RWPE2 (cell line): ENCODE measurements around the gene FNBP1.
"Not testable (repeated sequence)": the region's sequence is repeated elsewhere in the genome, so short reads cannot be mapped to it uniquely, and the experiment has no call there.

Experiments
- ATAC-seq: fragments of 200-7000 bp; cut with Tn5 transposase; 3 replicates; pipeline ENCODE4 v1.9.1; 2021; ENCODE audit warnings: low read depth
- DNase-seq: peaks from one replicate; pipeline ENCODE4 v3.0.0-alpha.2; 2020; ENCODE audit warnings: low spot score
- H3K27ac ChIP-seq: fragments of 450-650 bp; 2 replicates; pipeline ENCODE4 v1.5.1; 2017; ENCODE audit warnings: mild to moderate bottlenecking; ENCODE audit not compliant: poor library complexity, severe bottlenecking
- H3K27me3 ChIP-seq: fragments of 250-450 bp; sonication (Bioruptor Pico); 2 replicates; pipeline ENCODE4 v1.5.1; 2021; ENCODE audit warnings: mild to moderate bottlenecking, moderate library complexity; ENCODE audit not compliant: insufficient read depth, poor library complexity, severe bottlenecking
- H3K36me3 ChIP-seq: fragments of 250-450 bp; sonication (Bioruptor Pico); 2 replicates; pipeline ENCODE4 v1.5.1; 2020; ENCODE audit warnings: low read depth, mild to moderate bottlenecking, moderate library complexity
- H3K4me1 ChIP-seq: fragments of 250-450 bp; sonication (Bioruptor Pico); 2 replicates; pipeline ENCODE4 v1.5.1; 2021; ENCODE audit warnings: mild to moderate bottlenecking, moderate library complexity; ENCODE audit not compliant: insufficient read depth, poor library complexity, severe bottlenecking
- H3K4me3 ChIP-seq: fragments of 250-450 bp; sonication (Bioruptor Pico); 2 replicates; pipeline ENCODE4 v1.5.1; 2021; ENCODE audit warnings: mild to moderate bottlenecking, moderate library complexity; ENCODE audit not compliant: severe bottlenecking
- H3K9me3 ChIP-seq: fragments of 250-450 bp; sonication (Bioruptor Pico); 2 replicates; pipeline ENCODE4 v1.5.1; 2021; ENCODE audit warnings: mild to moderate bottlenecking, moderate library complexity; ENCODE audit not compliant: severe bottlenecking
- TF ChIP-seq, protein P1 (sequence below): fragments of 450-650 bp; IDR thresholded peaks from one replicate; pipeline ENCODE4 v1.5.1; 2017; ENCODE audit warnings: mild to moderate bottlenecking, moderate library complexity; ENCODE audit not compliant: poor library complexity, severe bottlenecking

Gene FNBP1

DNA sequence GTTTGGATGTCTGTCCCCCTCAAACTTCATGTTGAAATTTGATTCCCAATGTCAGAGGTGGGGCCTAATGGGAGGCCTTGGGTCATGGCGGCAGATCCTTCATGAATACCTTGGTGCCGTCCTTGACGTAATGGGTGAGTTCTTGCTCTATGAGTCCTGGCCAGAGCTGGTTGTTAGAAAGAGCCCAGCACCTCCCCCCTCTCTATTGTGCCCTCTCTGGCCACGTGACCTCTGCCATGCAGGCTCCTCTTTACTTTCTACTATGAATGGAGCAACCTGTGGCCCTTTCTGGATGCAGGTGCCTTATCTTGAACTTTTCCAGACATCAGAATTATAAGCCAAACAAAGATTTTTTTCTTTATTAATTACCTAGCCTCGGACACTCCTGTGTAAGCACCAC lies 40.7 kb downstream of the FNBP1 start:
- ATAC-seq (no peak), DNase-seq (no peak)
- no peaks in the 10 kb centered on the region for H3K27me3 ChIP-seq
- H3K4me3 ChIP-seq: no peak overlapping the region
- TF ChIP-seq, protein P1, sequence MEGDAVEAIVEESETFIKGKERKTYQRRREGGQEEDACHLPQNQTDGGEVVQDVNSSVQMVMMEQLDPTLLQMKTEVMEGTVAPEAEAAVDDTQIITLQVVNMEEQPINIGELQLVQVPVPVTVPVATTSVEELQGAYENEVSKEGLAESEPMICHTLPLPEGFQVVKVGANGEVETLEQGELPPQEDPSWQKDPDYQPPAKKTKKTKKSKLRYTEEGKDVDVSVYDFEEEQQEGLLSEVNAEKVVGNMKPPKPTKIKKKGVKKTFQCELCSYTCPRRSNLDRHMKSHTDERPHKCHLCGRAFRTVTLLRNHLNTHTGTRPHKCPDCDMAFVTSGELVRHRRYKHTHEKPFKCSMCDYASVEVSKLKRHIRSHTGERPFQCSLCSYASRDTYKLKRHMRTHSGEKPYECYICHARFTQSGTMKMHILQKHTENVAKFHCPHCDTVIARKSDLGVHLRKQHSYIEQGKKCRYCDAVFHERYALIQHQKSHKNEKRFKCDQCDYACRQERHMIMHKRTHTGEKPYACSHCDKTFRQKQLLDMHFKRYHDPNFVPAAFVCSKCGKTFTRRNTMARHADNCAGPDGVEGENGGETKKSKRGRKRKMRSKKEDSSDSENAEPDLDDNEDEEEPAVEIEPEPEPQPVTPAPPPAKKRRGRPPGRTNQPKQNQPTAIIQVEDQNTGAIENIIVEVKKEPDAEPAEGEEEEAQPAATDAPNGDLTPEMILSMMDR: no peak
- H3K27ac ChIP-seq: no peak overlapping the region
- no peaks in the 10 kb centered on the region for H3K36me3 ChIP-seq
- H3K9me3 ChIP-seq: no peaks in the 10 kb centered on the region
- no peaks in the 10 kb centered on the region for H3K4me1 ChIP-seq

DNA sequence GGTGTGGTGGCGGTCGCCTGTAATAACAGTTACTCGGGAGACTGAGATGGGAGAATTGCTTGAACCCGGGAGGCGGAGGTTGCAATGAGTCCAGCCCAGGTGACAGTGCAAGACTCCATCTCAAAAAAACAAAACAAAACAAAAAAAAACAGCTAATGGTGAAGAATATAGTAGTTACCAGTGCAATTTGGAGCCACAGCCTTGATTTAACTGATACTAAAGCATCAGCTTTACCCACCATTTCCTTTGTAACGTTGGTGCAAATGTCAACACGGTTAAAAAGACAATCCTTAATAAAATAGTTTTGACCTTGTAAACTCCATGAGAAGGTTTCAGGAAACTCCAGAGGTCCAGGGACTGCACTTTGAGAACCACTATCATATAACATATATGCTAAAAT lies 41.8 kb downstream of the FNBP1 start:
- no peak for ATAC-seq
- Histone ChIP-seq H3K4me3 (no peak overlapping the region), H3K9me3 (no peaks in the 10 kb centered on the region), H3K4me1 (no peaks in the 10 kb centered on the region), H3K27me3 (no peaks in the 10 kb centered on the region), H3K27ac (no peak overlapping the region), H3K36me3 (no peaks in the 10 kb centered on the region)
- no peak for DNase-seq
- TF ChIP-seq, protein P1: no peak

DNA sequence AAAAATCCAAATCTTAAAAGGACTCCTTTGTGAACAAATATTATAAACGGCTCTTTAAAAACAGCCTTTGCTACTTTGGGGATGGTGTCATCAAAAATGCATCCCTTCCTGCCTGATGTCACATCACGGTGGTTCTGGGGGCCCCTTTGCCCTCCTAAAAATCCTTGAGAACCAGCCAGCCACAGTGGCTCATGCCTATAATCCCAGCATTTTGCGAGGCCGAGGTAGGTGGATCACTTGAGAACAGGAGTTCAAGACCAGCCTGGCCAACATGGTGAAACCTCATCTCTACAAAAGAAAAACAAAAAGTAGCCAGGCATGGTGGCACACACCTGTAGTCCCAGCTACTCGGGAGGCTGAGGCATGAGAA lies 43.9 kb downstream of the FNBP1 start:
- Histone ChIP-seq H3K36me3 (no peaks in the 10 kb centered on the region), H3K4me1 (peaks cover 4% of the 10 kb centered on the region), H3K9me3 (no peaks in the 10 kb centered on the region), H3K27ac (no peak overlapping the region), H3K4me3 (no peak overlapping the region), H3K27me3 (no peaks in the 10 kb centered on the region)
- TF ChIP-seq, protein P1: no peak
- no peak for ATAC-seq
- no peak for DNase-seq

DNA sequence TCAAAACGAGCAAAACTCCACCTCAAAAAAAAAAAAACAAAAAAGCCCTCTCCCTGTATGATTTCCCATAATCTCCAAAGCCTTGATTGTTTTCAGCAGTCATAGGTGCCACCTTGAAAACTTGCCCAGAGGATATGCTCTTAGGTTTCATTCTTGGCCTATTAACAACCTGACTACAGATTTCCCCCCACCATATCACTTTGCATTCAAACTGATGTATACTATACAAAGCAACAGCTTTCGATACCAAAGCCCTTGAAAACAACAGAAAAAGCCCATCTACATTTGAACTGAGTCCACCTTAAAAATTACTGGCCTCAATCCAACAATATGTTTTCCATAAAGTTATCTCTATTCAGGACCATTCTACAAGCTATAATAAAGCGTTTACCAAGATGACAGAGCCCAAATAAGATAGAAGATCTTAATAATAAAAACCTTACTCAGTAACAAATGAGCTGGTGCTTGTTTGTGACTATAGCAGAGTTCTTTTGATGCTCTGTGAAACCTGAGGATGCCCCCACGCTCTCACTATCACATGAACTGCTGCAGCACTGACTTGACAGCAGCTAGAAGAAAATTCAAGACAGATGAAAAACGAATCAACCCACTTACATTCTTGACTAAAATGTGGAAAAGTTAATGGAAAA lies 44.4 kb downstream of the FNBP1 start:
- Histone ChIP-seq H3K27ac (no peak overlapping the region), H3K4me3 (no peak overlapping the region), H3K4me1 (peaks cover 4% of the 10 kb centered on the region), H3K27me3 (no peaks in the 10 kb centered on the region), H3K9me3 (no peaks in the 10 kb centered on the region), H3K36me3 (peaks cover 3% of the 10 kb centered on the region; the same call in 1 of the 2 replicates)
- DNase-seq (no peak), ATAC-seq (no peak)
- TF ChIP-seq, protein P1: no peak

DNA sequence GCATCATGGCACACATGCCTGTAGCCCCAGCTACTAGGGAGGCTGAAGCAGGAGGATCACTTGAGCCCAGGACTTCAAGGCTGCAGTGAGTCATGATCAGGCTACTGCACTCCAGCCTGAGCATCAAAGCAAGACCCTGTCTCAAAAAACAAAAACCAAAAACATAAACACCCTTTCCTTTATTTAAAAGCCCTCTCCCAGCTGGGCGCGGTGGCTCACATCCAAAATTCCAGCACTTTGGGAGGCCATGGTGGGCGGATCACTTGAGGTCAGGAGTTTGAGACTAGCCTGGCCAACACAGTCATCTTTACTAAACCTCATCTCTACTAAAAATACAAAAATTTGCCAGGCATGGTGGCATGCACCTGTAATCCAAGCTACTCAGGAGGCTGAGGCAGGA lies 45.3 kb downstream of the FNBP1 start:
- not testable (repeated sequence) for DNase-seq, H3K9me3 ChIP-seq, H3K4me1 ChIP-seq, H3K4me3 ChIP-seq, H3K36me3 ChIP-seq, H3K27me3 ChIP-seq, H3K27ac ChIP-seq, ATAC-seq
